ENCODE results near the gene TYW3. TPM values are rescaled to one million over a fixed set of nuclear protein-coding genes. Genes with fewer than 3 reads are reported as not detected.

TYW3 gene
- total RNA-seq, 1 donor from 2014 or later: 7.6 TPM

- no peak for DNase-seq
- TF ChIP-seq CTCF (IDR thresholded peaks at IDR 0.05; ENCODE audit: partially characterized antibody, unreplicated experiment): peak; percentile 82
- Mint-ChIP-seq H3K9me3 (ENCODE audit: unreplicated experiment) (no peaks in the 10 kb centered on the region), H3K27ac (ENCODE audit: unreplicated experiment) (no peak overlapping the region), H3K4me1 (ENCODE audit: low read depth, unreplicated experiment) (no peaks in the 10 kb centered on the region), H3K4me3 (ENCODE audit: unreplicated experiment) (no peak overlapping the region), H3K36me3 (ENCODE audit: unreplicated experiment) (no peaks in the 10 kb centered on the region), H3K27me3 (ENCODE audit: unreplicated experiment) (no peaks in the 10 kb centered on the region)
These were observed 39.1 kb downstream of the TYW3 start for GRCh38 chr1:74771913-74772515.

DNA sequence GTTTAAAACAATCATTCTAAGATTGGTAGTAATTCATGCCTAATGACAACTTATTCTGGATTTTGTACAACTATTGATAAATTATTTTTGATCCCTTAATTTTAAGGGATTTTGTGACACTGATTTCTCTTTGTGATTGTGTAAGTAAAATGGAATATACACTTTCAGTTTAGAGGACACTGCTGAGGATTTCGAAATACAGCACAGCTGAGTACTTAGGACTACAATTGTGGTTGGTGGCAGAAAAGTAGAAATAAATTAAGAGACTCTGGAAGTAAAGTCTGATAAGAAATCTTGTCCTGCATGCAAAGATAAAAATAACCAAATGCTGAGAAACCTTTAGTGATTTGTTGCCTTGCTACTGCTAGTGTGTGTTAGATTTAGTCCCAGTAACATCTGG, 40.0 kb downstream of the TYW3 start:
- no peak for TF ChIP-seq CTCF (IDR thresholded peaks at IDR 0.05; ENCODE audit: partially characterized antibody, unreplicated experiment)
- Mint-ChIP-seq H3K4me1 (ENCODE audit: low read depth, unreplicated experiment) (no peaks in the 10 kb centered on the region), H3K36me3 (ENCODE audit: unreplicated experiment) (no peaks in the 10 kb centered on the region), H3K27me3 (ENCODE audit: unreplicated experiment) (no peaks in the 10 kb centered on the region), H3K27ac (ENCODE audit: unreplicated experiment) (no peak overlapping the region), H3K4me3 (ENCODE audit: unreplicated experiment) (no peak overlapping the region), H3K9me3 (ENCODE audit: unreplicated experiment) (no peaks in the 10 kb centered on the region)
- no peak for DNase-seq

DNA sequence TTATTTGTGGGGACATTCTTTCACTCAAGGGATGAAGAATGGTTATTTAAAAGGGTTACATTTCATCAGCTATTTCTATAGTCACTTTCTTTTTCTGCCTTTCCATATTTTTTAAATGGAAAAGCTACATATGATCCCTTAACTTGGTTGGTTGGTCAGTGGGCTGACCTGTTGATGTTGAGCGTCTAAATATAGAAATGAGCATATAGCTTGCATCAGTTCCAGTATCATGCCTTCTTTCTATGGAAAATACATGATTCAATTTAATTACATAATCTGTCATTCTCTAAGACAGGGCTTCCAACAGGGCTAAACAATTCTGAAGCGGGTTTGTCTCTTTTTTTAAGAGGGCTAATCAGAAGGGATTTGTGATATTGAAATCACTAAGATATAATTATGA, 40.6 kb downstream of the TYW3 start:
- no peak overlapping the region for H3K27ac Mint-ChIP-seq (ENCODE audit: unreplicated experiment)
- no peaks in the 10 kb centered on the region for H3K36me3 Mint-ChIP-seq (ENCODE audit: unreplicated experiment)
- no peak overlapping the region for H3K4me3 Mint-ChIP-seq (ENCODE audit: unreplicated experiment)
- no peak for TF ChIP-seq CTCF (IDR thresholded peaks at IDR 0.05; ENCODE audit: partially characterized antibody, unreplicated experiment)
- H3K9me3 Mint-ChIP-seq (ENCODE audit: unreplicated experiment): no peaks in the 10 kb centered on the region
- DNase-seq: no peak
- H3K27me3 Mint-ChIP-seq (ENCODE audit: unreplicated experiment): no peaks in the 10 kb centered on the region
- no peaks in the 10 kb centered on the region for H3K4me1 Mint-ChIP-seq (ENCODE audit: low read depth, unreplicated experiment)

GRCh38 chr1:74775735-74776134, 42.8 kb downstream of the TYW3 start:
- H3K27ac Mint-ChIP-seq (ENCODE audit: unreplicated experiment): no peak overlapping the region
- H3K9me3 Mint-ChIP-seq (ENCODE audit: unreplicated experiment): no peaks in the 10 kb centered on the region
- no peak overlapping the region for H3K4me3 Mint-ChIP-seq (ENCODE audit: unreplicated experiment)
- no peaks in the 10 kb centered on the region for H3K27me3 Mint-ChIP-seq (ENCODE audit: unreplicated experiment)
- no peak for DNase-seq
- no peaks in the 10 kb centered on the region for H3K4me1 Mint-ChIP-seq (ENCODE audit: low read depth, unreplicated experiment)
- TF ChIP-seq CTCF (IDR thresholded peaks at IDR 0.05; ENCODE audit: partially characterized antibody, unreplicated experiment): no peak
- H3K36me3 Mint-ChIP-seq (ENCODE audit: unreplicated experiment): no peaks in the 10 kb centered on the region

DNA sequence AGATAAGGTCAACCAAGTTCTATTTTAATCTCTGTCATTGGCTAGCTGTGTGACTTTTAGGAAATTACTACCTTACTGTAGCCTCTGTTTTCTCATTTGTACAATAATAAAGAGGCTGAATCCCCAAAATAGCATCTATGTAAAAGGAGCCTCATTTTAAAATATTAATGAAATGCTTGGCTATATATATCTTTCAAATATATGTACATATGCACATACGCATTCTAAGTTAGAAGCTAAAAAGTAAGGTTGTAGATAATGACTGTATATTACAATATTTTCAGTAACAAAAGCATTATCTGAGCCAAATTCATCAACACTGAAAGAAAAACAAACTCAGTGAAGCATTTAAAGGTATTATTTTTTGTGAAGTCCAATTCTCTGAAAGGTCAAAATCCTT, 44.6 kb downstream of the TYW3 start:
- H3K36me3 Mint-ChIP-seq (ENCODE audit: unreplicated experiment): no peaks in the 10 kb centered on the region
- H3K4me1 Mint-ChIP-seq (ENCODE audit: low read depth, unreplicated experiment): no peaks in the 10 kb centered on the region
- TF ChIP-seq CTCF (IDR thresholded peaks at IDR 0.05; ENCODE audit: partially characterized antibody, unreplicated experiment): no peak
- H3K27me3 Mint-ChIP-seq (ENCODE audit: unreplicated experiment): no peaks in the 10 kb centered on the region
- H3K4me3 Mint-ChIP-seq (ENCODE audit: unreplicated experiment): no peak overlapping the region
- DNase-seq: no peak
- no peaks in the 10 kb centered on the region for H3K9me3 Mint-ChIP-seq (ENCODE audit: unreplicated experiment)
- H3K27ac Mint-ChIP-seq (ENCODE audit: unreplicated experiment): no peak overlapping the region
